Right renal pelvis (tissue), 4 donors: Measurements from ENCODE around the gene ADAMTS13. TPM values are rescaled to one million over a fixed set of nuclear protein-coding genes. Genes with fewer than 3 reads are reported as not detected.
A peak's percentile ranks its signal among the peaks of the same experiment; 100 is the strongest.
"Not testable (repeated sequence)": the region's sequence is repeated elsewhere in the genome, so short reads cannot be mapped to it uniquely, and the experiment has no call there.

Source experiments
- DNase-seq, 4 donors: peaks; one replicate each; pipeline ENCODE4 v3.0.0-alpha.2; 2013; ENCODE audit warnings: low read depth in 4 of 4, low spot score in 3 of 4, missing footprints in 1 of 4
- polyA plus RNA-seq, 4 donors: library from polyadenylated mRNA; unstranded; fragments of 120-200 nt; gene quantifications; one replicate each; pipeline ENCODE4 v1.2.1, GENCODE V29; 2013; ENCODE audit not compliant: insufficient read length in 4 of 4

Gene ADAMTS13
- polyA plus RNA-seq = 10 to 100 TPM in 1 of 4 donors, 1 to 10 TPM in 3; 6.6 to 12.0 (median 8.8) TPM

DNA sequence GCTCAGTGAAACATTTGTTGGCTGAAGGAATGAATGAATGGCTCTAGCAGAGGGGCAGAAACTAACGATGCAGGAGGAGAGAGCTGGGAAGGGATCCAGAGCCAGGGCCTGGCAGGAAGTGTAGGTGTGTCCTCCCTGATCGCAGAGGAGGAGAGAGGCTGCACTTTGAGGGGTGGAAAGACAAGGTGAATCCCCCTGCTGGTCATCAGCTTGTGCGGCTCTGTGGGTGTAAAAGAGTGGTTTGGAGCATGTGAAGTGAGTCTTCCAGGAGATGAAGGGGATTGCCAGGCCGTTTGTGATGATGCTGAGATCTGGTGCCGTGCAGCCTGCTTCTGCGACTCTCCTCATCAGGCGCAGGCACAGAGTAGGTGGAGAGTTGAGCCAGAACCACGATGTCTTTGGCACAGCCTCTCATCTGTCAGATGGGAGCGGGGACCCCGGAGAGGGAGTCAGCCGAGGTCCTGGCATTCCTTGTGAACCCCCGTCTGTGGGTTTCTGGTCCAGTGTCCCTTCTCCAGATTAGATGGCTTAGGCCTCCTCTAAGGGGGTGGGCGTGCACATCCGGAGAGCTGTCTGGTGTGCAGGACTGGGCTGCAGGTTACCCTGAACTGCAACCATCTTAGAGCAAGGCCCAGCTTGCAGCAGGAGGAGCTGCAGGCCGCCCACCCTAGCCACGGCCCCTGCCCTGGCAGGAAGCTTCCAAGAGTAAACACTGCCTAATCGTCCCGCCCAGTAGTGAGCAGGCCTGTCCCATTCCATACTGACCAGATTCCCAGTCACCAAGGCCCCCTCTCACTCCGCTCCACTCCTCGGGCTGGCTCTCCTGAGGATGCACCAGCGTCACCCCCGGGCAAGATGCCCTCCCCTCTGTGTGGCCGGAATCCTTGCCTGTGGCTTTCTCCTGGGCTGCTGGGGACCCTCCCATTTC, at the start of gene ADAMTS13:
TSS of gene ADAMTS13 (plus strand) at position 753 of the 928 bp plus-strand sequence. CDS start at position 830, 77 bp downstream.
- DNase-seq = no peak

DNA sequence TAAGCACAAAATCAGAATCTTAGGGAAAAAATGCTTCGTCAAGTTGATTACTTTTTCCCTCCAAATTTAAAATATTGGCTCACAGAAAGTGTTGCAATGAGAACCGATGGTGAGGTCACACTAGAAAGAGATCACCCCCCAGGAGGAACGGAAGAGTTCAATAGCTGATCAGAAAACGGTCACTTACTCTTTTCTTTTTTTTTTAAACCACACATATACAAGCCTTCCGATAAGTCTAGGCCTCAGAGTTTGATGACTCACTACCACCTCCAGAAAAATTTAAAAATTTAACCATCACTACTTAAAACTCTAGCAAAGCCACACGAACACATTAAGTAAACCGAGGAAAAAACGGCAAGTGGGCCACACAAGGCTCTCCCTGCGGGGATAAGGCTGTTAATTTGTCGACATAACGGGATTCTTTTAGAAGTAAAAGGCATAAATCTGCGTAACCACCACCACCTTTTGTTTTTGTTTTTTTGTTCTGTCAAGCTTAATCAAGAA, 47.5 kb upstream of the ADAMTS13 start:
- DNase-seq = no peak

DNA sequence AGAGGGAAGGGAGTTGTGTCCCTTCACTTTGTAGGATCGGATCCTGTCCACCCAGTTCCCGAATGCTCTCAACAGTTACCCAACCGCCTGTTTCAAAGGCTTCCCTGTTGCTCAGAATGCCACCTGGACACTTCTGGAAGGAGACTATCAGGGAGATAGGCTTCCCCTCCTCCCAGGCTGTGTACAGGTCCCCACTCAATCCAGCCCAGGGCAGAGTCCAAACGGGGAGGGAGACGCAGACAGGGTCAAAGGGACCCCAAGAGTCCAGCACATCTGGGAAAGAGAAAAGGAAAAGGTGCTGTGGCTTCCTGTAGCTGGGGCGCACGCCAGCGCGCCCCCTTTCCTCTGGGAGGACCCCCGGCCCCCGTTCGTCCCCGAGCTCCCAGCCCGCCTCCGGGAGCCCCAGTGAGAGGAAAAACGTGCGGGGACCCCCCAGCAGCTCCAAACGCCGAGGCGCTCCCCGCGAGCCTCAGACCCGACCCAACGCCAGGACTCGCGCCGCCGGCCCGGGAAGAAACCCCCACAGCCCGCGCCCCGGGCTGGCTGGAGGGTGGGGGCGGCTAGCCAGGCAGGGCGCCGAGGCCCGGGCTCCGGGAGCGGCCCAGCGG, 46.9 kb upstream of the ADAMTS13 start:
- no peak for DNase-seq

DNA sequence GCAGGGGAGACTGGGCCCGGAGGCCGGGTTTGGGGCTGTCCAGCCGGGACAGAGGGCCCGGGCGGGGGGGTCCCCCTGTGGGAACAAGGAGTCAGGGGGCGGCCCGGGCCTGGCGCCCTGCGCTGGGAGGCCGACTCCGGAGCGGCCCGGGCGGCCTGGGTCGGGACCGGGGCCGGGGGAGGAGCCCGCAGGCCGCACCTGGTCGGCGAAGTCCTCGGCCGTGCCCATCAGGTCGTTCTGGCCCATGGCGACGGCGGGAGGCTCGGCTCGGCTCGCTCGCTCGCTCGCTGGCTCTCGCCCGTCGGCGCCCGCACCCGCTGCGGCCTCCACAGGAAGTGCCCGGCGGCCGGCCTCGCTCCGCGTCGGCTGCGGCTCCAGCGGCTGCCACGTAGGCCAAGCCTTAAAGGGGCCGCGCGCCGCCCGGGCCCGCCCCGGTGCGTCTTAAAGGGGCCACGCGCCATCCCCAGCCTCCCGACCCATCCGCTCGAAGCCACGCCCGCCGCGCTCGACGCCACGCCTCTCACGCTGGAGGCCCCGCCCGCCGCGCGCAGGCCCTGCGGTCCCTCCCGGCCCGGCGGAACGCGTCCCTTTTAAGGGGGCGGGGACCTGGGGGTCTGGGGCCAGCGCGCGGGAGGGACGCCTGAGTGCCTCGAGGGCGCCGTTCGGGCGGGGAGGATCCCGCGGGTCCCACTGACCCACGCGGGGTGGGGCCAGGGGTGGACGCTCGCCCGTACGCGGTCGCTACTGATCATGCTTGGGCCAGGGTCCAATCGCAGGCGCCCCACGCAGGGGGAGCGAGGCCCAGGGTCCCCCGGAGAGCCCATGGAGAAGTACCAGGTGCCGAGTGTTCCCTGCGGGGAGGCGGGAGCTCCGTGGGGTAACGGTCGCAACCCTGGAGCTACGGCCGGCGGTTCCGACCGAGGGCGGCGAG, 46.2 kb upstream of the ADAMTS13 start, which contains the start of the genes STKLD1 and SURF4:
TSS of gene STKLD1 (plus strand) at position 643 of the 931 bp plus-strand sequence. CDS start at position 751, 108 bp downstream.
TSS of gene SURF4 (minus strand) at position 337 of the 931 bp plus-strand sequence. CDS start at position 246, 91 bp downstream.
- DNase-seq = peak; percentile 89 to 93 (median 92)

DNA sequence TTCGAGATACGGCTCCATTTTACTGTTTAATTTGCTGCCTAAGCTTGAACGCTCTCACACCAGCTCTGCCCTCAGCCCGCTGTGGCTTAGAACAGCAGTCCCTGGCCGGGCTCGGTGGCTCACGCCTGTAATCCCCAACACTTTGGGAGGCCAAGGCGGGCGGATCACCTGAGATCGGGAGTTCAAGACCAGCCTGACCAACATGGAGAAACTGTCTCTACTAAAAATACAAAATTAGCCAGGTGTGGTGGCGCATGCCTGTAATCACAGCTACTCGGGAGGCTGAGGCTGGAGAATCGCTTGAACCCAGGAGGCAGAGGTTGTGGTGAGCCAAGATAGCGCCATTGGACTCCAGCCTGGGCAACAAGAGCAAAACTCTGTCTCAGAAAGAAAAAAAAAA, 44.9 kb upstream of the ADAMTS13 start:
- not testable (repeated sequence) for DNase-seq

DNA sequence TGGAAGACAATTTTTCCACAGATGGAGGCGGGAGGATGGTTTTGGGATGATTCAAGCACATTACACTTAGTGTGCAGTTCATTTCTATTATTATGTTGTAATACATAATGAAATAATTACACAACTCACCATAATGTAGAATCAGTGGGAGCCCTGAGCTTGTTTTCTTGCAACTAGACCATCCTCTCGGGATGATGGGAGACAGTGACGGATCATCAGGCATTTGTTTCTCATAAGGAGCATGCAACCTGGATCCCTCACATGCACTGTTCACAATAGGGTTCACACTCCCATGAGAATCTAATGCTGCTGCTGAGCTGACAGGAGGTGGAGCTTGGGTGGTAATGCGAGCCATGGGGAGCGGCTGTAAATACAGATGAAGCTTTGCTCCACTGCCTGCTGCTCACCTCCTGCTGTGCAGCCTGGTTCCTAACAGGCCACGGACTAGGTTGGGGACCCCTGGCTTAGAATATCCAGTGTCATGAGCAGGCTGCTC, 44.4 kb upstream of the ADAMTS13 start:
- no peak for DNase-seq

DNA sequence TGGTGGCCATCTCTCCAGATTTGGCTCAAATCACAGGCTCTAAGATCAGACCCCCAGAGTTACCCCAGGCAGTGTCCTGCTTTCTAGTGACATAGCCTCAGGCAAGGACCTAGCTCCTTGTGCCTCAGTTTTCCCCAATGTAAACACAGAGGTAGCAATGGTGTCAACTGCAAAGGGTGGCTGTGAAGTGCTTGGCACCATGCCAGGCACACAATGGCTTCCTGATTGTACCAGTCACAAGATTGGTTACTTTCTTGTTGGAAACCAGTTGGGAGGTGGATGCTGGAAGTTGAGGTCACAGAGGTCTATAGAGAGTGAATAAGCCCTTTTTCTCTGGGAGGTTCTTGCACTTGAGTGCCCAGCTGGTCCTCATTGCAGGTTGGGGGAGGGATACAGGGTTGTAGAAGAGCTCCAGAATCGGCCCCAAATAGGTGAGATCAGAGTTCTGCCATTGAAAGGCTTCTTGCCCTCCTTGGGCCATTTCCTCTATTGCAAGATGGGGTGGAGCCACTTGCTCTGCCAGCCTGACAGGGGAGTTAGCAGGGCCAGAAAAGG, 43.7 kb upstream of the ADAMTS13 start:
- DNase-seq = no peak

DNA sequence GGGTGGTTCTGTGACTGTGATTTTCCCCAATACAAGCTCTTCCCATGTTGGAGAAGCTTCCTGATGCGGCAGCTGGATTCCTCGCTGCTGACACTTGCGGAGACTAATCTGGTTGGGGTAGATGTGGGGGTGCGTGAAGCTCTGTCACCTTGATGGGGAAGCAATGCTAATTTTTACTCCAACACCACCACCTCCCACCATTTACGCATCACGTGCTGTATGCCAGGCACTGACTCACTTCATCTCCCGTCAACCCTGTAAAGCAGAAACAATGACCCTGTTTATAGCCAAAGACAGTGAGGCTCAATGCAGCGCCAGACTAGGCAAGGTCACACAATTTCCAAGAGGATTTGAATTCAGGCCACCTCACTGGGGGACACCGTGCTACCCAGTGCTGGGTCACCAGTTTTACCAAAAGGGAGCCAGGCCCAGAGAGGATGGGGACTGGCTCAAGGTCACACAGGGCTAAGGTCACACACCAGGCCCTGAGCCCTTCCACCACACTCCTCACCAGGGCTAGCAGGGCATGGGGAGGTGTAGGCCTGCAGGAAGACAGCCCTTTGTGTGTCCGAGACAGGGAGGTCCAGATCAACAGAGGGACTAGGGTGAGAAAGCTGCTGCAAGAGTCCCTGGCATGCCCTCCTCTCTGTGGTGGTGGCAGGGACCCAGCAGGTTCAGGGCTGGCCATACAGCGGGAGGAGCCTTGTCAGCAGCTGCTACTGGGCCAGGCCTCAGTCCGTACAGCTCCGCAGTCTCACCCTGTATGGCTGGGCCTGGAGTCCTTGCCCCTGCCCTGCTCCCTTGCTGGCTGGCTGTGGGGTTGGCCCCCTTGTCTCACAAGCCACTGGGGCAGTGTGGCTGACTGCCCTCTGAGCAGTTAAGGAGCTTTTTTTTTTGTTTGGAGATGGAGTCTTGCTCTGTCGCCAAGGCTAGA, 42.7 kb upstream of the ADAMTS13 start:
- no peak for DNase-seq

DNA sequence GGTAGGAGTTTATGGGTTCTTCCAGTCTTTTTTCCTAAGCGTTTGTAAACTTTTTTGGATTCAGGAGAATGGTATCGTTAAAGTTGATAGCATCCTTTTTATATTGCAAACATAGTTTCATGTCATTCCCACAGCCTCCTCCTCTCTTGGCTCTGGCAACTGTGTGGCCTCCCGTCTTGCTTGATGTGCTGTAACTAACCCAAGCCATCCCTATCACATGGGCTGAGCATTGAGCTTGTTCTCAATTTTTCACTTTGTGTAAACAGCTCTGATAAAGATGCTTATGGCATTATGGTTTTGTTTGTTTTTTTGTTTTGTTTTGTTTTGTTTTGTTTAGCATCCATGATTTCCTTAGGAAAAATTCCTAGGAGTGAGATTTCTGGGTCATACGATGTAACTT, 41.4 kb upstream of the ADAMTS13 start:
- DNase-seq = no peak

DNA sequence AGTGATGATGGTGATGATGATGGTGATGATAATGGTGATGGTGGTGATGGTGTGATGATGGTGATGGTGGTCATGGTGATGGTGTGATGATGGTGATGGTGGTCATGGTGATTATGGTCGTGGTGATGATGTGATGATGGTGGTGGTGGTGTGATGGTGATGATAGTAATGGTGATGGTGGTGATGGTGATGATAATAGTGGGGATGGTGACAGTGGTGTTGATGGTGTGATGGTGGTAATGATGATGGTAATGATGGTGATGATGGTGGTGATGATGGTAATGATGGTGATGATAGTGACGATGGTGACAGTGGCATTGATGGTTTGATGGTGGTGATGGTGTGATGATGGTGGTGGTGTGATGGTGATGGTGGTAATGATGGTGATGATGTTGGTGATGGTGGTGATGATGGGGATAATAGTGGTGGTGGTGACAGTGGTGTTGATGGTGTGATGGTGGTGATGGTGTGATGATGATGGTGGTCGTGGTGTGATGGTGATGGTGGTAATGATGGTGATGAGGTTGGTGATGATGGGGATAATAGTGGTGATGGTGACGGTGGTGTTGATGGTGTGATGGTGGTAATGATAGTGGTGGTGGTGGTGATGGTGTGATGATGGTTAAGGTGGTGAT, 39.5 kb upstream of the ADAMTS13 start:
- DNase-seq = no peak

DNA sequence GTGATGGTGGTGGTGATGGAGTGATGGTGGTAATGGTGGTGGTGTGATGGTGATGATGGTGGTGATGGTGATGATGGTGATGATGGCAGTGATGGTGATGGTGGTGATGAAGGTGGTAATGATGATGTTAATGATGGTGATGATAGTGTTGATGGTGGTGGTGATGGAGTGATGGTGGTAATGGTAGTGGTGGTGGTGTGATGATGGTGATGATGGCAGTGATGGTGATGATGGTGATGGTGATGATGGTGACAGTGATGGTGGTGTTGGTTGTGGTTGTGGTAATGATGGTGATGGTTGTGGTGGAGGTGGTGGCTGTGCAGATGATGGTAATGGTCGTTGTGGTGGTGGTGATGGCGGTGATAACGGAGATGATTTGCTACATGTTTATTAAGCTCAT, 38.7 kb upstream of the ADAMTS13 start:
- DNase-seq = no peak

DNA sequence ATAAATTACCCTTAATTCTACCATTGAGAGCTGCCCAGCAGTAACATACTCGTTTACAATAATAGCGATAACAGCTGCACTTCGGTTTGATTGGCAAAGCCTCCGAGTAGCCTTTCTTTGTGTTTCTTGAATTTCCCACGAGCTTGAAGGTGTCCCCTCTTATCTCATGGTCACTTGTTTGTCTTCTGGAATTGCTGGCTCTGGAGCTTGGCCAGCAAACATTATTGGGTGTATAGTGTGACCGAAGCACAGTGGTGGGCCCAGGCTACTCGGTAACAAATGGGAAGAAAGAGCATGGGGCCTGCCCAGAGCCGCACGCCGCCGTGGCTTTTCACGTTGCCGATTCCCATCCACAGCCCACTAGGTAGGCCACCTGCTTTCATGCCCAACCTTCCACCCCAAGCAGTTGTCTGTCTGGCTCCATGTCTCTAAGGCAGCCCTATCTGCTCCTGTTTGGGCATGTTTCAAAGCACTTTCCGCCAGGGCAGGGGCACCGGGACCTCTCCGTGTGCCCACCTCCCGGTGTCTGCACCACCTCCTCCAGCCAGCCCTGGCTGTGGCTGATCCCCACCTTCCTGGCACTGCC, 37.3 kb upstream of the ADAMTS13 start:
- no peak for DNase-seq

DNA sequence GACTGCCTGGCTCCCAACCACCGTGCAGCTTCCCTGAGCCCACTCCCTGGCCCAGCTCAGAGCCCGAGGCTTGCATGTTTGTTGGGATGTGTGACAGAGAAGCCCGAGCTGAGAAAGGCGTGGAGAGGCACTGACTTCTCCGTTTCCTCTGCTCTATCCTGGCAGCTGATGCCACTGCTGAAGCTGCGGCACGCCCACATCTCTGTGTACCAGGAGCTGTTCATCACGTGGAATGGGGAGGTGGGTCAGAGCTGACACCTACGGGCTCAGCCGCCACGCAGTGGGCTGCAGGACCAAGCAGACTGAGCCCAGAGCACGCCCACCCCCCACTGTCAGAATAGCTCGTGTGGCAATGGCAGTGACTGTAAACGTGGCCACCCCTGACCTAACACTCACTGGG, 36.7 kb upstream of the ADAMTS13 start:
- DNase-seq = no peak

DNA sequence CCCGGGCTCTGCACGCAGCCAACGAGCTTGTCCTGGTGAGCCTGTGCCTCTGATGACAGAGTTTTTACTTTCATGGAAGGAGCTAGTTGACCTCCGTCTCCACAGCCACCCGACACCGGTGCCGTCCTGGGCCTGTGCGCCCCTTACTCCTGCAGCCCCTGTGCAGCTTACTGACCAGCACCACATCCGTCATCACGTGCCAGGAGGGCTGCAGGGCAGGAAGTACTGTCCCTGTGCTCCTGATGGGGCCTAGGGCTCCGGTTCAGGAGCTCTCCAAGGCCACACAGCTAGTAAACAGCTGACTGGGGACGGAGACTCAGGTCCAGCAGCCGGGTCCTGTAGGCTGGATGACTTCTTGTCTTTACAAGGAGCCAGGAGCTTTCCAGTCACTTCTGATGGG, 35.8 kb upstream of the ADAMTS13 start:
- no peak for DNase-seq

DNA sequence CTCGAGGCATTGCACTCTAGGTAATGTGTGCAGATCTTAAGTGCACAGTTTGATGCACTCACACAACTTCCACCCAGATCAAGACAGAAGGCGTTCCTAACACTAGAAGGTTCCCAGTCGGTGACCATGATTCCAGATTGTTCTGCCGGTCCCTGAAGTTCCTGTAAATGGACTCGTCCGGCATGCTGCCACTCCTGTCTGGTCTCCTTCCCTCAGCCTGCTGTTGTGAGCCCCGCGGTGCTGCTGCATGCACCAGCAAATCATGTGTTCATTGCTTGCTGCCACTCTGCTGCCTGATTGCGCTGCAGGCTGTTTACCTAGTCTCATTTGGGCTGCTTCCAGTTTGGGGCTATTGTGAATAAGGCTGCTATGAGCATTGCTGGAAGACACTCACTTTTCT, 34.5 kb upstream of the ADAMTS13 start:
- DNase-seq = no peak

DNA sequence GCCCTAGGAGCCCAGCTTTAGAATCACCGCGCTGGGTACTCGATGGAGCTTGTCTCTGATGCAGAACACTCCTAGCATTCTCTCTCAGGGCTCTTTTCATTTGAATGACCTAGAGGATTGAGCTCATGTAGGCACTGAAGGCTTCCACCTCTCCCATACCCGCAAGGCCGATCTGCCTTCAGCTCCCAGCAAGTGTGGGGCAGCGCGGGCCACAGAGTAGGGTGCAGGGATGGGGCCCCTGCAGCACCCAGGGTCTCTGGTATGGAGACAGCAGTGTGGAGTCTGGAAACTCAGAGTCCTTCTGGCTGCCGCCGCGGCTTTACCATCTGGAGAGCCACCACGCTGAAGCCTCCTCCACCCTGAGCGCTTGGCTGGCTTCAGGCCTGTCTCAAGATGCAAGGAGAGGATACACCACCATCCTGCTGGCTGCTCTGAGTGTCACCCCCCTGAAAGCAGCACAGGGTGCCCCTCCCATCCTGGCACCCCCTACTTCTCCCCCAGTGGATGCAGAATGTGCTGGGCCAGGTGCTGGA, 33.1 kb upstream of the ADAMTS13 start:
- DNase-seq = no peak

DNA sequence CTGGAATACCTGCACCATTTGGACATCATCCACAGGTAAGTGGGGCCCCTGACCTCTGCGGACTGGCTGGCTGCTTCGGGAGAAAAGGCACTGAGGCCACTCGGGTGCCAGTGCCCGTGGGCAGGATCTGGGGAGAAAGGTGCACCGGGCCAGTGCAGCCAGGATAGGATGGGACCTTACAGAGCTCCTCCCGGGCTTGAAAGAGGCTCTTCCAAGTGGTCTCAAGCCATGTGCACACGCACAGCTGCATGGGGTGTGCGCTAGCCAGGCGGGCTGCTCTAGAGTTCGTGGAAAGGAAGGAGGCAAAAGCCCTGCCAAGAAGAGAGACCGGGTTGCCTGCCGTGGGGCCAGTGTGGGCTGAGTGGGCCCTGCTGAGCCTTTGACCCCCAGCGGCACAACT, 32.6 kb upstream of the ADAMTS13 start:
- no peak for DNase-seq

DNA sequence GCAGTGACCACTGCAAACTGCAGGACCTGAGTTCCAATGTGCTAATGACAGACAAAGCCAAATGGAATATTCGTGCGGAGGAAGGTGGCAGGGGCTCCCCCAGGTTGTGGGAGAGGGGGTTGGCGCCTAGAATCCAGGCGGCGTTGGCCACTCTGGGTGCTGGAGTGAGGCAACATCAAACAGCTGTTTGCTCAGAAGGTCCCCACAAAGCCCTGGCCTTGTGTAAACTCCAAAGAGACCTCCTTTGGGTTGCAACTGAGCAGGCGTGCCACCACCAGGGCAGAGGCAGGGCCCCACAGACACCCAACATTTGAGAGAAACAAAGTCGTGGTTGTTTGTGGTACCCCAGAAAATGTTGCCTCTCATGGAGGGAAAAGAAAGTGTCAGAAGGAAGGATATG, 31.5 kb upstream of the ADAMTS13 start:
- no peak for DNase-seq
